A673 (cell line): ENCODE data around the gene VGLL2. TPM values are rescaled to one million over a fixed set of nuclear protein-coding genes. Genes with fewer than 3 reads are reported as not detected.

Source experiments
- BruUV-seq: library from RNA; stranded (reverse); fragments of 400-500 nt; replicated peaks from 2 replicates; lab custom pipeline; 2021; lab: Mats Ljungman, UMichigan
- CTCF ChIA-PET: fragments of 300-600 bp; sonication (Branson Sonifier 250); formaldehyde crosslinking; loops from one replicate; lab custom pipeline; 2022; ENCODE audit warnings: antibody characterized with exemption; lab: Charles Lee
- POLR2A ChIA-PET: fragments of 300-600 bp; sonication (Branson Sonifier 250); formaldehyde crosslinking; loops from one replicate; lab custom pipeline; 2022; ENCODE audit warnings: antibody characterized with exemption; ENCODE audit not compliant: low non-redundant PET; lab: Charles Lee
- DNase-seq: peaks from one replicate; pipeline ENCODE4 v3.0.0-alpha.2; 2015; ENCODE audit warnings: low spot score
- H3K27ac ChIP-seq: fragments of 200-600 bp; sonication (generic); 2 replicates; pipeline ENCODE4 v1.5.1; 2016; ENCODE audit warnings: mixed run types, low read depth, mild to moderate bottlenecking, mixed read lengths, antibody characterized with exemption, low read length; ENCODE audit not compliant: poor library complexity, severe bottlenecking
- H3K27me3 ChIP-seq: fragments of 200-600 bp; sonication (generic); replicated peaks from 2 replicates; pipeline ENCODE4 v1.6.1; 2017; ENCODE audit warnings: mixed run types, low read depth, mild to moderate bottlenecking, mixed read lengths, antibody characterized with exemption, low read length; ENCODE audit not compliant: insufficient read depth, poor library complexity
- H3K36me3 ChIP-seq: fragments of 200-600 bp; sonication (generic); 2 replicates; pipeline ENCODE4 v1.6.1; 2016; ENCODE audit warnings: mixed run types, mild to moderate bottlenecking, mixed read lengths, antibody characterized with exemption, low read length; ENCODE audit not compliant: insufficient read depth, poor library complexity, severe bottlenecking
- H3K4me1 ChIP-seq: fragments of 200-600 bp; sonication (generic); 2 replicates; pipeline ENCODE4 v1.6.1; 2017; ENCODE audit warnings: mixed run types, mild to moderate bottlenecking, mixed read lengths, antibody characterized with exemption, low read length; ENCODE audit not compliant: insufficient read depth, poor library complexity, severe bottlenecking
- H3K4me3 ChIP-seq: fragments of 200-600 bp; sonication (generic); 2 replicates; pipeline ENCODE4 v1.5.1; 2016; ENCODE audit warnings: low read depth, mixed run types, mild to moderate bottlenecking, mixed read lengths, low read length; ENCODE audit not compliant: poor library complexity, severe bottlenecking
- H3K9me3 ChIP-seq: fragments of 200-600 bp; sonication (generic); 2 replicates; pipeline ENCODE4 v1.6.1; 2016; ENCODE audit warnings: mixed run types, low read depth, mild to moderate bottlenecking, mixed read lengths, antibody characterized with exemption, low read length; ENCODE audit not compliant: poor library complexity, severe bottlenecking
- EZH2 ChIP-seq: fragments of 200-600 bp; sonication (generic); IDR thresholded peaks from 2 replicates; pipeline ENCODE4 v1.6.1; 2017; ENCODE audit warnings: borderline replicate concordance, low read depth, mild to moderate bottlenecking, mixed read lengths, antibody characterized with exemption, low read length; ENCODE audit not compliant: poor library complexity, severe bottlenecking
- intact Hi-C: fragments of 100-400 bp; cut with micrococcal nuclease; formaldehyde crosslinking; loops from one replicate; pipeline ENCODE4 v1.10.0; 2022; ENCODE audit not compliant: unreplicated experiment
- total RNA-seq: library from RNA; stranded (reverse); gene quantifications from 2 replicates; pipeline ENCODE4 v1.2.3, GENCODE V29; 2021
- TF ChIP-seq, protein P1 (sequence below): fragments of 300-800, 200-600 bp; sonication (generic); conservative IDR thresholded peaks from 2 replicates; pipeline ENCODE4 v1.5.1; 2017; ENCODE audit warnings: low read depth, mild to moderate bottlenecking, antibody characterized with exemption, low read length, moderate library complexity, mixed read lengths

Gene VGLL2
- total RNA-seq, 1 experiment from 2014 or later: not detected

DNA sequence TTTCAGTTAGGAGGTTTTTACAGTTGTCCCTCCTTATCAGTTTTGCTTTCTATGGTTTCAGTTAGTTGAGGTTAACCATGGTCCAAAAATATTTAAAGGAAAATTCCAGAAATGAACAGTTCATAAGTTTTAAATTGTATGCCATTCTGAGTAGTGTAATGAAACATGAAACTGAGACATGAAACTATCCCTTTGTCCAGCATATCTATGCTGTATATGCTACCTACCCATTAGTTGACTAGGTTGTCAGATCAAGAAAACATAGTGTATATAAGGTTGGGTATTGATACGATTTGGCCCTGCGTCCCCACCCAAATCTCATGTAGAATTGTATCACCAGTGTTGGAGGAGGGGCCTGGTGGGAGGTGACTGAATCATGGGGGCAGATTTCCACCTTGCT is 39.1 kb downstream of the VGLL2 start:
- no peaks in the 10 kb centered on the region for H3K36me3 ChIP-seq

GRCh38 chr6:117306227-117306790 is 41.0 kb downstream of the VGLL2 start:
- Histone ChIP-seq H3K9me3 (no peaks in the 10 kb centered on the region), H3K27me3 (peaks cover 3% of the 10 kb centered on the region), H3K36me3 (no peaks in the 10 kb centered on the region), H3K4me3 (no peak overlapping the region), H3K4me1 (no peaks in the 10 kb centered on the region), H3K27ac (no peak overlapping the region)
- no TSS peak for BruUV-seq
- ChIA-PET POLR2A (no interaction called here), CTCF (no interaction called here)
- intact Hi-C loops: no loop called here
- no peak for DNase-seq
- TF ChIP-seq, protein P1, sequence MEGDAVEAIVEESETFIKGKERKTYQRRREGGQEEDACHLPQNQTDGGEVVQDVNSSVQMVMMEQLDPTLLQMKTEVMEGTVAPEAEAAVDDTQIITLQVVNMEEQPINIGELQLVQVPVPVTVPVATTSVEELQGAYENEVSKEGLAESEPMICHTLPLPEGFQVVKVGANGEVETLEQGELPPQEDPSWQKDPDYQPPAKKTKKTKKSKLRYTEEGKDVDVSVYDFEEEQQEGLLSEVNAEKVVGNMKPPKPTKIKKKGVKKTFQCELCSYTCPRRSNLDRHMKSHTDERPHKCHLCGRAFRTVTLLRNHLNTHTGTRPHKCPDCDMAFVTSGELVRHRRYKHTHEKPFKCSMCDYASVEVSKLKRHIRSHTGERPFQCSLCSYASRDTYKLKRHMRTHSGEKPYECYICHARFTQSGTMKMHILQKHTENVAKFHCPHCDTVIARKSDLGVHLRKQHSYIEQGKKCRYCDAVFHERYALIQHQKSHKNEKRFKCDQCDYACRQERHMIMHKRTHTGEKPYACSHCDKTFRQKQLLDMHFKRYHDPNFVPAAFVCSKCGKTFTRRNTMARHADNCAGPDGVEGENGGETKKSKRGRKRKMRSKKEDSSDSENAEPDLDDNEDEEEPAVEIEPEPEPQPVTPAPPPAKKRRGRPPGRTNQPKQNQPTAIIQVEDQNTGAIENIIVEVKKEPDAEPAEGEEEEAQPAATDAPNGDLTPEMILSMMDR: no peak
- no peak for TF ChIP-seq EZH2

More for the DNA sequence above, 39.1 kb downstream of the VGLL2 start:
- ChIA-PET CTCF (no interaction called here), POLR2A (no interaction called here)
- Histone ChIP-seq H3K9me3 (no peaks in the 10 kb centered on the region), H3K27me3 (peaks cover 3% of the 10 kb centered on the region), H3K4me3 (no peak overlapping the region), H3K27ac (no peak overlapping the region), H3K4me1 (no peaks in the 10 kb centered on the region)
- intact Hi-C loops: no loop called here
- no peak for DNase-seq
- TF ChIP-seq, protein P1: no peak
- no peak for TF ChIP-seq EZH2
- no TSS peak for BruUV-seq

DNA sequence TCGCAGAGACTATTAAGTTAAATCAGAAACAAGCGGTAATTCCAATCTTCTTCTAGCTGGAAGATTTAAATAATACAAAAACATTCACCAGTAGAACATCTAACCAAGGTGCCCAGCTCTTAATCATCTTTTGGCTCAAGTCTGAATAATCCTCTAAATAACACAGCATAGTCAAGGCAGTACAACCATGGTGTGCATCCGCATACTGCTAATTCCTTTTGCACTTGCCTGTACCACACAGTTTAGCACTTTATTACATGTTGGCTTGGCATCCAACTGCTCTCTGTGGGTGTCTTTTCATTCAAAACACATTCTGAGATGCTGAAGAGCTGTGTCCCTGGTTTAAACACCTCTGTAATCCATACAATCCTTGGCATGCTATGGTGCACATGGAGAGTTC is 42.3 kb downstream of the VGLL2 start:
- intact Hi-C loops: no loop called here
- Histone ChIP-seq H3K4me1 (no peaks in the 10 kb centered on the region), H3K27ac (no peak overlapping the region), H3K4me3 (no peak overlapping the region), H3K36me3 (no peaks in the 10 kb centered on the region), H3K27me3 (peaks cover 3% of the 10 kb centered on the region), H3K9me3 (no peaks in the 10 kb centered on the region)
- no peak for TF ChIP-seq EZH2
- TF ChIP-seq, protein P1: no peak
- ChIA-PET CTCF (no interaction called here), POLR2A (no interaction called here)
- DNase-seq: no peak
- no TSS peak for BruUV-seq
